Endothelial cell of umbilical vein (primary cell): Measurements from ENCODE around the gene KCNN3. TPM values are rescaled to one million over a fixed set of nuclear protein-coding genes. Genes with fewer than 3 reads are reported as not detected.

Source experiments
- BruUV-seq: library from RNA; stranded (reverse); fragments of 400-500 nt; replicated peaks from 2 replicates; lab custom pipeline; 2021; lab: Mats Ljungman, UMichigan
- CTCF ChIA-PET: fragments of 300-600, 350-600 bp; sonication (Branson Sonifier 250); formaldehyde crosslinking; loops from one replicate; lab custom pipeline; 2021; ENCODE audit warnings: antibody characterized with exemption, inconsistent platforms; lab: Charles Lee
- POLR2A ChIA-PET: fragments of 300-600, 350-600 bp; sonication (Branson Sonifier 250); formaldehyde crosslinking; loops from one replicate; lab custom pipeline; 2021; ENCODE audit warnings: antibody characterized with exemption, inconsistent platforms; lab: Charles Lee
- DNase-seq: peaks from one replicate; pipeline ENCODE4 v3.0.0-alpha.2; 2011; ENCODE audit warnings: low read depth, low spot score
- FAIRE-seq: peaks from 2 replicates; lab custom pipeline; 2011; peaks lifted over from hg19 to GRCh38; lab: Jason Lieb, UNC
- H2AFZ ChIP-seq: 2 replicates; pipeline ENCODE4 v1.6.0; 2012; ENCODE audit warnings: low read depth, low read length, control low read depth, inconsistent platforms
- H3K27ac ChIP-seq: 2 replicates; pipeline ENCODE4 v1.5.1; 2011; ENCODE audit warnings: low read depth, mild to moderate bottlenecking, control low read depth, low read length, moderate library complexity; ENCODE audit not compliant: insufficient read depth
- H3K27me3 ChIP-seq, 2 experiments: 2 replicates each; pipeline versions ENCODE4 v1.6.0 to v1.6.1; 2011; ENCODE audit warnings: low read length in 2 of 2, mixed read lengths in 1 of 2; ENCODE audit not compliant: control insufficient read depth in 2 of 2, insufficient read depth in 2 of 2
- H3K36me3 ChIP-seq, 2 experiments: 2 replicates in 1 of 2; 3 replicates in 1 of 2; pipeline ENCODE4 v1.5.1; 2011; ENCODE audit warnings: low read length in 2 of 2, mild to moderate bottlenecking in 1 of 2, moderate library complexity in 1 of 2; ENCODE audit not compliant: control insufficient read depth in 2 of 2, insufficient read depth in 2 of 2; ENCODE audit errors: extremely low read depth in 1 of 2
- H3K4me1 ChIP-seq: 3 replicates; pipeline ENCODE4 v1.5.1; 2011; ENCODE audit warnings: mild to moderate bottlenecking, low read length; ENCODE audit not compliant: control insufficient read depth, insufficient read depth; ENCODE audit errors: extremely low read depth
- H3K4me2 ChIP-seq: 2 replicates; pipeline ENCODE4 v1.6.1; 2011; ENCODE audit warnings: low read length, control low read depth, mixed read lengths; ENCODE audit not compliant: insufficient read depth
- H3K4me3 ChIP-seq, 3 experiments: fragments of 200-600 bp in 1 of 3; sonication (generic), shearing (Covaris generic) in 1 of 3; replicated peaks in 1 of 3; 2 replicates each; pipeline ENCODE4 v1.5.1; 2011 to 2016; ENCODE audit warnings: control low read depth in 3 of 3, low read length in 3 of 3, mild to moderate bottlenecking in 2 of 3, inconsistent platforms in 1 of 3, low read depth in 1 of 3, moderate library complexity in 1 of 3; ENCODE audit not compliant: insufficient read depth in 1 of 3
- H3K79me2 ChIP-seq: 2 replicates; pipeline ENCODE4 v1.6.0; 2012; ENCODE audit warnings: low read length, inconsistent platforms; ENCODE audit not compliant: control insufficient read depth, insufficient read depth
- H3K9ac ChIP-seq: replicated peaks from 2 replicates; pipeline ENCODE3; 2011; ENCODE audit warnings: low read length, control low read depth; ENCODE audit not compliant: insufficient read depth; ENCODE audit errors: extremely low read depth
- H3K9me1 ChIP-seq: replicated peaks from 3 replicates; pipeline ENCODE4 v1.6.0; 2011; ENCODE audit warnings: mild to moderate bottlenecking, low read length; ENCODE audit not compliant: control insufficient read depth, insufficient read depth; ENCODE audit errors: extremely low read depth
- H3K9me3 ChIP-seq: replicated peaks from 2 replicates; pipeline ENCODE4 v1.5.1; 2012; ENCODE audit warnings: low read length, inconsistent platforms; ENCODE audit not compliant: control insufficient read depth, insufficient read depth
- H4K20me1 ChIP-seq: replicated peaks from 2 replicates; pipeline ENCODE3; 2011; ENCODE audit warnings: mild to moderate bottlenecking, low read length; ENCODE audit not compliant: control insufficient read depth, insufficient read depth; ENCODE audit errors: extremely low read depth
- EZH2 ChIP-seq: IDR thresholded peaks from 2 replicates; pipeline ENCODE4 v1.6.1; 2012; ENCODE audit warnings: borderline replicate concordance, low read depth, mild to moderate bottlenecking, moderate library complexity, low read length, inconsistent platforms; ENCODE audit not compliant: severe bottlenecking
- FOS ChIP-seq: IDR thresholded peaks from 2 replicates; pipeline ENCODE4 v1.6.1; 2011; ENCODE audit warnings: mild to moderate bottlenecking, low read length, moderate library complexity, borderline replicate concordance; ENCODE audit not compliant: insufficient read depth
- GATA2 ChIP-seq: IDR thresholded peaks from 2 replicates; pipeline ENCODE4 v1.7.0; 2011; ENCODE audit warnings: low read depth, mild to moderate bottlenecking, moderate library complexity, mixed read lengths, low read length; ENCODE audit not compliant: insufficient read length, insufficient read depth
- JUN ChIP-seq: IDR thresholded peaks from 2 replicates; pipeline ENCODE4 v1.6.1; 2011; ENCODE audit warnings: borderline replicate concordance, low read depth; ENCODE audit not compliant: insufficient read length, insufficient read depth
- MYC ChIP-seq: IDR thresholded peaks from one replicate; pipeline ENCODE4 v1.6.1; 2011; ENCODE audit warnings: mild to moderate bottlenecking, low read depth, low read length
- POLR2A ChIP-seq: IDR thresholded peaks from 2 replicates; pipeline ENCODE4 v1.6.1; 2012; ENCODE audit warnings: low read depth, mild to moderate bottlenecking, control low read depth, low read length
- POLR2AphosphoS5 ChIP-seq: IDR thresholded peaks from 2 replicates; pipeline ENCODE4 v1.6.1; 2012; ENCODE audit warnings: low read depth, mild to moderate bottlenecking, control low read depth, low read length, moderate library complexity; ENCODE audit not compliant: insufficient read depth
- dilution Hi-C: fragments of 300-500 bp; cut with MboI; formaldehyde crosslinking; loops from one replicate; pipeline ENCODE4 v1.15.0; 2019; ENCODE audit warnings: low sequenced_read_pairs; ENCODE audit not compliant: extremely low pct_ligation_motif_present
- intact Hi-C: fragments of 100-400 bp; cut with micrococcal nuclease; formaldehyde crosslinking; loops from one replicate; pipeline ENCODE4 v1.10.0; 2022
- polyA plus RNA-seq, 4 experiments: library from polyadenylated mRNA; depleted of rRNA in 3 of 4; stranded (reverse) in 3 of 4; unstranded in 1 of 4; fragments of >200 nt; gene quantifications; 2 replicates each; pipeline versions ENCODE4 v1.2.1 to v1.2.3, GENCODE V29; 2011 to 2012; ENCODE audit warnings: missing spikeins in 1 of 4
- total RNA-seq: library from RNA; stranded (reverse); gene quantifications from 2 replicates; pipeline ENCODE4 v1.2.3, GENCODE V29; 2021
- TF ChIP-seq, protein P1 (sequence below), 2 donors: IDR thresholded peaks; 1 replicate in 1 of 2; 2 replicates in 1 of 2; pipeline ENCODE4 v1.5.1; 2011; ENCODE audit warnings: low read length in 2 of 2, mild to moderate bottlenecking in 2 of 2, moderate library complexity in 2 of 2, control low read depth in 1 of 2, inconsistent platforms in 1 of 2, low read depth in 1 of 2; ENCODE audit not compliant: insufficient read depth in 1 of 2; ENCODE audit errors: extremely low read depth in 1 of 2
- TF ChIP-seq, protein P2 (sequence below): IDR thresholded peaks from 2 replicates; pipeline ENCODE4 v1.6.1; 2011; ENCODE audit not compliant: insufficient read depth, insufficient read length

The KCNN3 gene
- total and polyA plus RNA-seq, 2 donors (not counting 3 experiments of a cell fraction or from before 2014, with no cell fraction given), result 0.91 to 1.1 TPM

DNA sequence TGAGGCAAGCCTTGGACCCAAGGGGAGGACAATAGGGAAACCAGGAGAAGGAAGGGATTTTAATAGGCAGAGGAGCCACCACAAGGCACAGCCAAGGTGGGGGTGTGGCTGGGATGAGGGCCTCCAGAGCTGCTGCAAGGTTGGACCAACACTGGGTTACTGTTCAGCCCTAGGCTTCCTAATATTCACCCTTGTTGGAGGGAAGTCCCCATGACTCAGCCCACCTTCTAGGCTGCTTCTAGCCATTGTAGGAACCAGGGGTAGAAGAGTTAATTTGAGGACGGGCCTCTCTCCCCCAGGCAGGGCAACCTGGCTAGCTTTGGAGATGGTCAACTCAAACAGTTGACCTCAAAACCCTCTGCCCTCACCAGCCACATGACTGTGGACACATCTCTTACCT, 59.5 kb downstream of the KCNN3 start:
- Histone ChIP-seq H3K79me2 (no peaks in the 10 kb centered on the region), H3K4me1 (peaks cover 9% of the 10 kb centered on the region), H3K9me1 (no peaks in the 10 kb centered on the region), H3K27me3 (peaks cover 0 to 11% of the 10 kb centered on the region in 2 experiments), H3K27ac (no peak overlapping the region), H3K9ac (no peak overlapping the region), H4K20me1 (no peaks in the 10 kb centered on the region), H3K4me2 (no peak overlapping the region), H3K36me3 (no peaks in the 10 kb centered on the region), H3K4me3 (no peak overlapping the region), H3K9me3 (no peaks in the 10 kb centered on the region), H2AFZ (no peak overlapping the region)
- dilution Hi-C loops, result no loop called here
- TF ChIP-seq POLR2AphosphoS5 (no peak), POLR2A (no peak), MYC (no peak), JUN (no peak), GATA2 (no peak), FOS (no peak), EZH2 (no peak)
- TF ChIP-seq, protein P1, sequence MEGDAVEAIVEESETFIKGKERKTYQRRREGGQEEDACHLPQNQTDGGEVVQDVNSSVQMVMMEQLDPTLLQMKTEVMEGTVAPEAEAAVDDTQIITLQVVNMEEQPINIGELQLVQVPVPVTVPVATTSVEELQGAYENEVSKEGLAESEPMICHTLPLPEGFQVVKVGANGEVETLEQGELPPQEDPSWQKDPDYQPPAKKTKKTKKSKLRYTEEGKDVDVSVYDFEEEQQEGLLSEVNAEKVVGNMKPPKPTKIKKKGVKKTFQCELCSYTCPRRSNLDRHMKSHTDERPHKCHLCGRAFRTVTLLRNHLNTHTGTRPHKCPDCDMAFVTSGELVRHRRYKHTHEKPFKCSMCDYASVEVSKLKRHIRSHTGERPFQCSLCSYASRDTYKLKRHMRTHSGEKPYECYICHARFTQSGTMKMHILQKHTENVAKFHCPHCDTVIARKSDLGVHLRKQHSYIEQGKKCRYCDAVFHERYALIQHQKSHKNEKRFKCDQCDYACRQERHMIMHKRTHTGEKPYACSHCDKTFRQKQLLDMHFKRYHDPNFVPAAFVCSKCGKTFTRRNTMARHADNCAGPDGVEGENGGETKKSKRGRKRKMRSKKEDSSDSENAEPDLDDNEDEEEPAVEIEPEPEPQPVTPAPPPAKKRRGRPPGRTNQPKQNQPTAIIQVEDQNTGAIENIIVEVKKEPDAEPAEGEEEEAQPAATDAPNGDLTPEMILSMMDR (IDR thresholded peaks at IDR 0.05; ENCODE audit: extremely low read depth in 1 of 2, insufficient read depth in 1 of 2, low read depth in 1 of 2, low read length in 2 of 2), result no peak
- TF ChIP-seq, protein P2, sequence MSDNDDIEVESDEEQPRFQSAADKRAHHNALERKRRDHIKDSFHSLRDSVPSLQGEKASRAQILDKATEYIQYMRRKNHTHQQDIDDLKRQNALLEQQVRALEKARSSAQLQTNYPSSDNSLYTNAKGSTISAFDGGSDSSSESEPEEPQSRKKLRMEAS, result no peak
- POLR2A ChIA-PET, result no interaction called here
- no TSS peak for BruUV-seq
- intact Hi-C loops, result no loop called here
- CTCF ChIA-PET, result interaction anchor here (1.4 kb wide), 1 partner anchor 9 kb away, joined by 4 read pairs; no protein-coding TSS in a partner anchor
- no peak for FAIRE-seq
- DNase-seq, result no peak
